Measurements from ENCODE around the gene GPR148.
"Not testable (repeated sequence)": the region's sequence is repeated elsewhere in the genome, so short reads cannot be mapped to it uniquely, and the experiment has no call there.

GPR148 gene

GRCh38 chr2:130728549-130729316, at the start of gene GPR148:
Gene GPR148 (plus strand): TSS chr2:130729070. CDS start chr2:130729152, 82 bp downstream.
- no peak for DNase-seq

- not testable (repeated sequence) for DNase-seq
Observed at GRCh38 chr2:130692041-130692770, 36.7 kb upstream of the GPR148 start.

- not testable (repeated sequence) for DNase-seq
Observed at GRCh38 chr2:130693474-130693873, 35.4 kb upstream of the GPR148 start.

GRCh38 chr2:130703250-130703649, 25.6 kb upstream of the GPR148 start:
- DNase-seq: not testable (repeated sequence)

GRCh38 chr2:130714795-130715194, 14.1 kb upstream of the GPR148 start:
- DNase-seq: not testable (repeated sequence)

GRCh38 chr2:130720036-130720435, 8.8 kb upstream of the GPR148 start:
- no peak for DNase-seq

GRCh38 chr2:130720528-130720927, 8.3 kb upstream of the GPR148 start:
- DNase-seq: no peak

GRCh38 chr2:130724455-130724854, 4.4 kb upstream of the GPR148 start:
- DNase-seq: no peak

GRCh38 chr2:130726614-130727180, 2.2 kb upstream of the GPR148 start:
- no peak for DNase-seq

GRCh38 chr2:130727286-130727924, 1.5 kb upstream of the GPR148 start:
- DNase-seq: peak; percentile 84

GRCh38 chr2:130728007-130728454, 839 bp upstream of the GPR148 start:
- peak; percentile 46 for DNase-seq

- no peak for DNase-seq
Observed at GRCh38 chr2:130729322-130730299, 741 bp downstream of the GPR148 start.

- DNase-seq: not testable (repeated sequence)
Observed at GRCh38 chr2:130732257-130732656, 3.4 kb downstream of the GPR148 start.

GRCh38 chr2:130735200-130735599, 6.3 kb downstream of the GPR148 start:
- DNase-seq: no peak

GRCh38 chr2:130736487-130736886, 7.6 kb downstream of the GPR148 start:
- DNase-seq: no peak

- DNase-seq: no peak
Observed at GRCh38 chr2:130737592-130737991, 8.7 kb downstream of the GPR148 start.

GRCh38 chr2:130740671-130741070, 11.8 kb downstream of the GPR148 start:
- no peak for DNase-seq

- DNase-seq: no peak
Observed at GRCh38 chr2:130743278-130743677, 14.4 kb downstream of the GPR148 start.

- DNase-seq: no peak
Observed at GRCh38 chr2:130744287-130745117, 15.6 kb downstream of the GPR148 start.

- DNase-seq: no peak
Observed at GRCh38 chr2:130749078-130749477, 20.2 kb downstream of the GPR148 start.

- no peak for DNase-seq
Observed at GRCh38 chr2:130749641-130750040, 20.8 kb downstream of the GPR148 start.
